GM12865 (cell line): Measurements from ENCODE around the gene COX8A.

Experiments
- DNase-seq: peaks from one replicate; pipeline ENCODE4 v3.0.0; 2010; ENCODE audit warnings: low read depth
- H3K4me3 ChIP-seq: 2 replicates; pipeline ENCODE4 v1.5.1; 2011; ENCODE audit warnings: mild to moderate bottlenecking, low read depth, low read length, control low read depth
- CTCF ChIP-seq: IDR thresholded peaks from 2 replicates; pipeline ENCODE4 v1.5.1; 2011; ENCODE audit warnings: low read length, control low read depth, low read depth, inconsistent platforms; ENCODE audit not compliant: insufficient read depth; ENCODE audit errors: missing control alignments

The COX8A gene

GRCh38 chr11:63974259-63975143 lies at the start of gene COX8A:
TSS of gene COX8A (plus strand) at chr11:63974620. CDS start at chr11:63974681, 61 bp downstream.
- H3K4me3 ChIP-seq: peak within 1 kb of the TSS; percentile 76
- DNase-seq: peak; percentile 100
- no peak for TF ChIP-seq CTCF

GRCh38 chr11:63929616-63930015 lies 44.8 kb upstream of the COX8A start:
- no peak overlapping the region for H3K4me3 ChIP-seq
- TF ChIP-seq CTCF: no peak
- no peak for DNase-seq

- DNase-seq: no peak
- no peak overlapping the region for H3K4me3 ChIP-seq
- TF ChIP-seq CTCF: no peak
Measured at GRCh38 chr11:63931045-63931444, 43.4 kb upstream of the COX8A start.

GRCh38 chr11:63931876-63932275 lies 42.5 kb upstream of the COX8A start:
- no peak overlapping the region for H3K4me3 ChIP-seq
- DNase-seq: no peak
- TF ChIP-seq CTCF: no peak

- no peak for TF ChIP-seq CTCF
- no peak overlapping the region for H3K4me3 ChIP-seq
- DNase-seq: no peak
Measured at GRCh38 chr11:63933459-63933858, 41.0 kb upstream of the COX8A start.

- no peak for TF ChIP-seq CTCF
- H3K4me3 ChIP-seq: peak overlapping the region; percentile 93
- DNase-seq: peak; percentile 61
Measured at GRCh38 chr11:63937713-63938478, 36.5 kb upstream of the COX8A start.
